ENCODE measurements around the gene TTLL4. TPM values are rescaled to one million over a fixed set of nuclear protein-coding genes. Genes with fewer than 3 reads are reported as not detected.
A peak's percentile ranks its signal among the peaks of the same experiment; 100 is the strongest.

The TTLL4 gene
- total RNA-seq, 3 donors from 2014 or later, result 8.3 to 34.7 (median 29.0) TPM

DNA sequence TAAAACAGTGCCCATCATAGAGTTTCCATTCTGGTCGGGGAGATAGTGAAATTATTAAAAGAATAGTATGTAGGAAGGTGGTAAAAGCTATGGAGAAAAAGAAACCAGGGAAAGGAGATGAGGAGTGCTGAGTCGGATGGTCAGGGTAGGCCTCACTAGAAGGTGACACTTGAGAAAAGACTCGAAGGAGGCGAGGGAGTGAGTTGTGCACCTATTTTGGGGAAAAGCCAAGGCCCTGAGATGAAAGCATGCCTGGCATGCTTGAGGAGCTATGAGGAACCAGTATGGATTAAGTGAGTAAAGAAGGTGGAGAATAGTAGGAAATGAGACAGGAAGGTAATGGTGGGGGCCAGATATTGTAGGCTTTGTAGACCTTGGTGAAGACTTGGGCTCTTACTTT lies 7.3 kb upstream of the TTLL4 start:
- Histone ChIP-seq H3K4me1 (no peaks in the 10 kb centered on the region), H3K4me3 (no peak overlapping the region), H3K9me3 (no peaks in the 10 kb centered on the region), H3K27ac (no peak overlapping the region), H3K27me3 (no peaks in the 10 kb centered on the region), H3K36me3 (no peaks in the 10 kb centered on the region)
- no peak for DNase-seq (ENCODE audit: low spot score in 2 of 2)
- TF ChIP-seq POLR2AphosphoS5 (IDR thresholded peaks at IDR 0.05) (no peak), CTCF (IDR thresholded peaks at IDR 0.05) (no peak), POLR2A (IDR thresholded peaks at IDR 0.05) (no peak)
- intact Hi-C loops (cut with DNase I; ENCODE audit: low total_unique reads), result loop anchor here (10.0 kb wide), 1 partner anchor 151 kb away; the partner anchor contains the start of gene WNT6

GRCh38 chr2:218708086-218708485 lies 2.5 kb upstream of the TTLL4 start:
- no peak overlapping the region for H3K4me3 ChIP-seq
- TF ChIP-seq CTCF (IDR thresholded peaks at IDR 0.05), result no peak
- TF ChIP-seq POLR2A (IDR thresholded peaks at IDR 0.05), result no peak
- TF ChIP-seq POLR2AphosphoS5 (IDR thresholded peaks at IDR 0.05), result no peak
- peaks cover 0 to 5% of the 10 kb centered on the region in 2 donors for H3K4me1 ChIP-seq
- H3K9me3 ChIP-seq, result no peaks in the 10 kb centered on the region
- no peak for DNase-seq (ENCODE audit: low spot score in 2 of 2)
- H3K36me3 ChIP-seq, result no peaks in the 10 kb centered on the region
- no peak overlapping the region for H3K27ac ChIP-seq
- H3K27me3 ChIP-seq, result no peaks in the 10 kb centered on the region
- intact Hi-C loops (cut with DNase I; ENCODE audit: low total_unique reads), result loop anchor here (10.0 kb wide), 1 partner anchor 147 kb away; the partner anchor contains the start of gene WNT6

DNA sequence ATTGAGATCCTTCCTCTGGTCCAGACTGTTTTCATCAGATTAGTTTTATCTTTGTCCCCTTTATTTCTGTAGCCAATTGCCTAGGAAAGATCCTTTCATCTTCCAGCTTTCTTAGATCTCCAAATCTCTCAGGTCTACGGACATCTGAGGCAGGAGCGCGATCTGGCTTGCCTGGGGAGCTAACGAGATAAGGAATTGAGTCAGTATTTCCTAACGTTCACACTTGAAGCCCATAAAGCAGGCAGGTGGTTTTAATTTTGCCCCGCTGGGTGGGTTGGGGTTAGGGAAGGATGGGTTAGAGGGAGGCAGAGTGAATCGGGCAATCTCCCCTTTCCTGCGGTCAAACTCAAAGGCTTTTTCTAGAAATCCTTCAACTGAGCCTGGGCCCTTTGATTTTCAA lies 727 bp upstream of the TTLL4 start:
- Histone ChIP-seq H3K27me3 (no peaks in the 10 kb centered on the region), H3K27ac (no peak overlapping the region), H3K4me3 (peak overlapping the region; percentile 75 to 93 (median 75)), H3K36me3 (no peaks in the 10 kb centered on the region), H3K4me1 (peaks cover 0 to 5% of the 10 kb centered on the region in 2 donors), H3K9me3 (no peaks in the 10 kb centered on the region)
- no peak for DNase-seq (ENCODE audit: low spot score in 2 of 2)
- intact Hi-C loops (cut with DNase I; ENCODE audit: low total_unique reads), result loop anchor here (5.0 to 10.0 kb wide), 3 partner anchors 125 to 758 kb away; partner anchors contain the start of genes PRKAG3 and WNT6
- no peak for TF ChIP-seq CTCF (IDR thresholded peaks at IDR 0.05)
- TF ChIP-seq POLR2A (IDR thresholded peaks at IDR 0.05), result no peak
- TF ChIP-seq POLR2AphosphoS5 (IDR thresholded peaks at IDR 0.05), result no peak

DNA sequence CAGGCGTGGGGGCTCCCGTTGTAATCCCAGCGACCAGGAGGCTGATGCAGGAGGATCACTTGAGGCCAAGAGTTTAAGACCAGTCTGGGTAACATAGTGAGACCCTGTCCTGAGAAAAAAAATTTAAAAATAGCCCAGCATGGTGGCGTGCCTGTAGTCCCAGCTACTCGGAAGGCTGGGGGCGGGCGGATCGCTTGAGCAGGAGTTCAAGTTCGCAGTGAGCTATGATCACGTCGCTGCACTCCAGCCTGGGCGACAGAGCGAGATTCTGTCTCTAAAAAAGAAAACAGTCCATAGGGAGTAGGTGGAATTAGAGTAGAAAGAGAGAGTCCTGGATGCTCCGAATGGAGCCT lies 325 bp upstream of the TTLL4 start:
- no peaks in the 10 kb centered on the region for H3K27me3 ChIP-seq
- H3K27ac ChIP-seq, result peak overlapping the region; percentile 94 to 98
- H3K4me3 ChIP-seq, result peak overlapping the region; percentile 75 to 93 (median 75)
- TF ChIP-seq CTCF (IDR thresholded peaks at IDR 0.05), result no peak
- H3K4me1 ChIP-seq, result peaks cover 0 to 5% of the 10 kb centered on the region in 2 donors
- intact Hi-C loops (cut with DNase I; ENCODE audit: low total_unique reads), result loop anchor here (5.0 to 10.0 kb wide), 2 partner anchors 124 to 758 kb away; partner anchors contain the start of gene PRKAG3
- H3K9me3 ChIP-seq, result no peaks in the 10 kb centered on the region
- H3K36me3 ChIP-seq, result no peaks in the 10 kb centered on the region
- DNase-seq (ENCODE audit: low spot score in 2 of 2), result no peak

DNA sequence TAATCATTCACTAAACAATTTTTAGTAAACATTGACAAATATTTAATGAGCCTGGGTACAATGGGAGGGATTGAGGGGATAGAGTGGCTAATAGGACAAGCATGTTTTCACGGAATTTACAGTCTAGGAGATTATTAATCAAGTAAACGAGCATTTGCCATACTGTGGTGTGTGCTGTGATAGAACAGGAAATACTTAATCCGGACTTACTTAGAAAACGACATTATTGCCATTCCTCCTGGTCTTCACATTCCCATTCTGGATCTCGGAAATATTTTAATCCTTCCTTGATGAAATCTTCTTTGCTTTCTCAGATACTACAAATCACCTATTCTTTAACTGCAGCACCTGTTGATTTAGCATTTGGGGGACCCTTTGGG lies 905 bp downstream of the TTLL4 start:
- intact Hi-C loops (cut with DNase I; ENCODE audit: low total_unique reads), result loop anchor here (1.0 to 10.0 kb wide), 3 partner anchors 32 to 759 kb away; partner anchors contain the start of gene PRKAG3
- no peak for TF ChIP-seq CTCF (IDR thresholded peaks at IDR 0.05)
- no peak for TF ChIP-seq POLR2A (IDR thresholded peaks at IDR 0.05)
- TF ChIP-seq POLR2AphosphoS5 (IDR thresholded peaks at IDR 0.05), result no peak

More for the DNA sequence above, 905 bp downstream of the TTLL4 start:
- Histone ChIP-seq H3K4me3 (peak overlapping the region; percentile 75 to 93 (median 75)), H3K9me3 (no peaks in the 10 kb centered on the region), H3K4me1 (peaks cover 0 to 5% of the 10 kb centered on the region in 2 donors), H3K27me3 (no peaks in the 10 kb centered on the region), H3K36me3 (no peaks in the 10 kb centered on the region), H3K27ac (peak overlapping the region; percentile 94 to 98)
- DNase-seq (ENCODE audit: low spot score in 2 of 2), result no peak

All from breast epithelium (tissue), 4 donors.